Measurements from ENCODE around the gene R3HDM2.

R3HDM2 gene

DNA sequence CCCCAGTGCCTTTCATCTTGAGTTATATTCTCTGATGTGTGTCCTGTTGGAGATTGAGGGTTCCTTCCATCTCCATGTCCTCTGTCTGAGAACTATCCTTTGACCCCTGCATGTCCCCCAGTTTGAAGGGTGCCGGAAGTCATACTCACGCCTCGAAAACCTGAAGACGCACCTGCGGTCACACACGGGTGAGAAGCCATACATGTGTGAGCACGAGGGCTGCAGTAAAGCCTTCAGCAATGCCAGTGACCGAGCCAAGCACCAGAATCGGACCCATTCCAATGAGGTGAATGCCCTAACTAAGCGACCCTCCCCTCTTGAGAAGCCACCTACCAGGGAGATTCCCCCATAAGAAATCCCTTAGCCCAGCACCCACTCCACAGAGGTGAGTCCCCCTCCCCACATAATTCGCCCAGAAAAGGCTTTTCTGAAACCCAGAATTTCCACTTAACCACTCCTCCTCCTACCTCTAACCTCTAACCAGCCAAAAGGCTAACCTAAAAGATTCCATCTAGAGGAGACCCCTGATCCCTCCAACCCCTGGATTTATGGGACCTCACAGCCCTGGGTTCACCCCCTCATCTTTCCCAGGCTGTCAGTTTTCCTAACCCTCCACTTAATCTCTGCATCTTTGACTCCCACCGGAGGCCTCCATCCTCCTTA, 36.5 kb upstream of the R3HDM2 start:
- DNase-seq (ENCODE audit: insufficient read length, low spot score) (no peak), FAIRE-seq (no peak)

DNA sequence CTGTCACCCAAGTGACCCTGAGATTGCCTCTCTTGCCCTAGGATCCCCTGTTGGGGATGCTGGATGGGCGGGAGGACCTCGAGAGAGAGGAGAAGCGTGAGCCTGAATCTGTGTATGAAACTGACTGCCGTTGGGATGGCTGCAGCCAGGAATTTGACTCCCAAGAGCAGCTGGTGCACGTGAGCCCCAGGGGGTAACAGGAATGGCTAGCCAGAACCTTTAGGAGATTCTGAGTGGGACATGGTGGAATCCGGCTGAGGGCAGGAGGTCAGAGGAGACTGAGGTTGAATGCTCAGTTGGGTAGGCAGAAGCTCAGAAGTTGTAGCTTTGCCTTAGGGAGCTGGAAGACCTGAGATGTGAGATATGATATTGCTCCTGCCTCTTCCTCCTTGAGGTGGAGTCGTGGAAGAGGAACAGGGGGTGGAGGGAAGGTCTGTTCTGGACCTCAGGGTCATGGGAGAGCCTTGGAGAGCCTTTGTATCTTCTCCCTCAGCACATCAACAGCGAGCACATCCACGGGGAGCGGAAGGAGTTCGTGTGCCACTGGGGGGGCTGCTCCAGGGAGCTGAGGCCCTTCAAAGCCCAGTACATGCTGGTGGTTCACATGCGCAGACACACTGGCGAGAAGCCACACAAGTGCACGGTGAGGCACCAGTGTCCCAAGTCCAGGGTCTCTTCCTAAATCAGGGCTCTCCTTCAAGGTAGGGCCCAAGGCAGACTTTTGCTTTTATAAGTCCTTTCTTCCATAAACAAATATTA, 35.1 kb upstream of the R3HDM2 start:
- DNase-seq (ENCODE audit: insufficient read length, low spot score) (no peak), FAIRE-seq (no peak)

DNA sequence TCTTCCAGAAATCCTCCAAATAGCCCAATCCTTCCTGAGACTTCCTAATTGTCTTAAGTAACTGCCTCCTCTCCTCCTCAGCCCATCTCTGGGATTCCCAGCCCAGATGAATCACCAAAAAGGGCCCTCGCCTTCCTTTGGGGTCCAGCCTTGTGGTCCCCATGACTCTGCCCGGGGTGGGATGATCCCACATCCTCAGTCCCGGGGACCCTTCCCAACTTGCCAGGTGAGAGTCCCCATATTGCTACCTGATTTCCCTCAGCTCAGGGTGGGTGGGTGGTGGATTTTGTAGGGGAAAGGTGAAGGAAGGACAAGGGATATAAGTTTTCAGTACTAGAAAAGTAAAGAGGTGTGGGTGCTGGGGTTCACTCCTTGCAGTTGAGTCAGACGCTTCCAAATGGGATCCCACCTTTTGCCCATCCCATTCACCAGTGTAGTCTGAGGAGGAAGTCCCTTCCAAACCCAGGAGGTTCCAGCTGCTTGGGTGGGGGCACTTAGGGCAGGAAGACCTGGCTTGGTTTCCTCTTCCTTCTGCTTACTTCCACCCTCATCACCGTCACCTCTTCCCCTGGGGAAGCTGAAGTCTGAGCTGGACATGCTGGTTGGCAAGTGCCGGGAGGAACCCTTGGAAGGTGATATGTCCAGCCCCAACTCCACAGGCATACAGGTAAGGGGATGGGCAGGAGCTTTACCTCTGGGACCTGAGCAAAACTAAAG, 34.3 kb upstream of the R3HDM2 start:
- DNase-seq (ENCODE audit: insufficient read length, low spot score), result no peak

DNA sequence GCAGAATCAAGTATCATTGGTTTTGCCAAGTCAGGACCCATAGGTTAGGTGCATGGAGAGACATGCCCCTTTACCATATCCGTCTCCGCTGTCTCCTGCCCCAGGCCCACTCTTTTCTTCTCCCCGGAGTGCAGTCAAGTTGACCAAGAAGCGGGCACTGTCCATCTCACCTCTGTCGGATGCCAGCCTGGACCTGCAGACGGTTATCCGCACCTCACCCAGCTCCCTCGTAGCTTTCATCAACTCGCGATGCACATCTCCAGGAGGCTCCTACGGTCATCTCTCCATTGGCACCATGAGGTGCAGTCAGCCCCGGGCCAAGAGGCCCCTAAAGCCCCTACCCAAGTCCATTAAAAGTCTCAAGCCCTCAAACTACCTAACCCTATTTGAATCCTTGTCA, 33.7 kb upstream of the R3HDM2 start:
- FAIRE-seq, result no peak
- DNase-seq (ENCODE audit: insufficient read length, low spot score), result no peak

More for the DNA sequence above, 34.3 kb upstream of the R3HDM2 start:
- FAIRE-seq, result no peak

DNA sequence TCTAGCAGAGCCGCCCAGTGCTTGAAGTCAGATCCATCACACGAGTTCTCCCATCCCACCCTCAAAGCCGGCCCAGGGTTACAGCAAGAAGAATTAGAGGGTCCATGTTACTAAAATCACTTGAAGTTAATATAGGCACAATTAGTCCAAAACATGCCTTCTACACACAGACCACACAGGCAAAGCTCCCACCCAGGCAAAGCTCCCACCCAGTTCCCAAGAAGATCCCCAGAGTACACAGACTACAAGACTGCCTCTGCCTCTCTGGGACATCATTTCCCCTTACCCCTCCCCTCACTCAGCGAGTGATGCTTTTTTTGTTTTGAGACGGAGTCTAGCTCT, 32.0 kb upstream of the R3HDM2 start:
- DNase-seq (ENCODE audit: insufficient read length, low spot score) (no peak), FAIRE-seq (no peak)

DNA sequence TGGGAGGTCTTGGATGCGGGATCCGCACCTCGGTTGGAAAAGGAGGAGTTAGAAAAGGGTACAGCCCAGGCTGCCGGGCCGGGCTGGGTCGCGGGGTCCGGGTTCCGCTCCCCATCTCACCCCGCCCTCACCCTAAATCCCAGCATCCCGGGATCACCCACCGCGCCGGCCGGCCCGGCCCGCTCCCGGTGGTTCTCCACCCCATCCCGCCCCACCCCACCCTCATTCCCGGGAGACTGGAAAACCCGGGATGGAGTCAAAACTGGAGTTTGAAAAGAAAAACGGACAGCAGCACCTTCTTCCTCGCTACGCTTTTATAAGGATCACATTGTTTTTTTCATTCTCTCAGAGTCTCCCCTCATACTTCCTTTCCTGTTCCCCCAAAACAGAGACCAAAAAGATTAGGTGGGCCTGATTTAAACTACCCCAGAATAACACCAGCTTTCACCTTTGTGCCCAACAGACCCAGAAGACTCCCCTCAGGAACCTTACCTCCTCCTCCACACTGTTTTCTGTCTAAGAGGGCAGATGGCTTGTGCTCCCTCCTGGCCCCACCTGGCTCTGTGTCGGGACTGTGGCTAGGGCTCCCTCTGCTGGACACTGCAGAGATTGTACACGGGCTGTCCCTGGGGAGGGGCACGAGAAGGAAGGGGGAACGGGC, 31.5 kb upstream of the R3HDM2 start:
- no peak for FAIRE-seq
- peak; percentile 91 for DNase-seq (ENCODE audit: insufficient read length, low spot score)

DNA sequence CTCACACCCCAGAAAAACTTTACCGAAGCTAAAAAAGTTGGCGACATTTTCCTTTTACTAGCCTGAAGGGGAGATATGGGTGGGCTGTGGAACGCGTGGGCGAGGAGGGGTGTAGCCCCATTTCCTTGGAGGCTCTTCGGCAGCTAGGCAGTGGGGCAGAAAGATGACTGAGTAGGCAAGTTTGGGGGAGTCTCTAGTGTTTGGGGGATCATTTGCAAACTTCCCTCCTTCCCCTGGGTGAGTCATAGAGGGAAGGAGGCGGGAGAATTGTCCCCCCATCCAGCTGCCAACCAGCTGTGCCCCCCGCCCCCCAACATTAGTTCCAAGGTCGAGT, 31.0 kb upstream of the R3HDM2 start:
- FAIRE-seq (no peak), DNase-seq (ENCODE audit: insufficient read length, low spot score) (peak; percentile 34)

DNA sequence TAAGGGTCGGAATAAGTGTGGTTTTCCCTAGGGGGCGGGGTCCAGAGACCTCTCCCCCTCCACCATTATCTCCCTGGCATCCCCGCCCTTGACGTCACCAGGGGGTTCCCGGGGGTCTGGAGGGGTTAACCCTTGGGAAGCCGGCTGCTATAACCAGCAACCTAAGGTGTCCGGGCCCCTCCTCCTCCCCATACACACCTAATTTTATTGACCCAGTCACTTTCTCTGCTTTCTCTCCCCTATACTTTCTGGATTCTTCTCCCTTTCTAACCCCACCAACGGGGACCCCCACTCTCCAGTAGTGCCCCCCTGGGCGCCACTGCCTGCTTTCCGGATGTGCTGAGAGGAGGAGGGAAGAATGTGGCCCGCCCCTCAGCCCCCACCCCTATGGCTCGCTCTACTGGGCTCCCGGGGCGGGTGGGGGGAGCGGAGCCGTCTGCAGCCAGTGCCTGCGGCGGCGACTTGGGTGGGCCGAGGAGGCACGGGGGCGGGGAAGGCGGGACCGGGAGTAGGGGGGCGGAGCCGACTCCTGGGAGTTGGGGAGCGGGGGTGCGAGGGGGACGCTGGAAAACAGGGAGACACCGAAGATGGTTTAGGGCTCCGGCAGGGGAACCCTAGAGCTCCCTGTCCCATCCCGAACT, 30.6 kb upstream of the R3HDM2 start:
- peak; percentile 72 for DNase-seq (ENCODE audit: insufficient read length, low spot score)
- FAIRE-seq, result no peak

DNA sequence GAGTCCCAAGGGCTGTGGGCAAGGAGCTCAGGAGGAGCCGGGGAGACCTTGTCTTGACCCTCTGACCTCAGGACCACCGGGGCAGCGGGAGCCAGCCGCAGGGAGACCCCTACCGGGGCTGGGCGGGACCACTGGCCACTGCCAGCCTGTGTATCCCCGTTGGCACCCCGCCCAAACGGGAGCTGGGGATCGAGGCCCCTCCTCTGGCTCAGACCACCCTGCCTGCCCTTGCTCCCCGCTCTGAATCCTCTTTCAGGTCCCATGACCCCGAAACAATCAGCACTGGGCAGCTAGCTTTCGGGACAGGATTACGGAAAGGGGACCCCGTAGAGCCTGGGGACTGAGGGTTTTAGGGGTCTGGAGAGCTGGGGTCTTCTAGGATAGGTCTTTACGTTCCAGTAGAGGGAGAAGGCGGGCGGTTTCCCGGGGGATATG, 30.0 kb upstream of the R3HDM2 start:
- DNase-seq (ENCODE audit: insufficient read length, low spot score), result no peak
- no peak for FAIRE-seq

DNA sequence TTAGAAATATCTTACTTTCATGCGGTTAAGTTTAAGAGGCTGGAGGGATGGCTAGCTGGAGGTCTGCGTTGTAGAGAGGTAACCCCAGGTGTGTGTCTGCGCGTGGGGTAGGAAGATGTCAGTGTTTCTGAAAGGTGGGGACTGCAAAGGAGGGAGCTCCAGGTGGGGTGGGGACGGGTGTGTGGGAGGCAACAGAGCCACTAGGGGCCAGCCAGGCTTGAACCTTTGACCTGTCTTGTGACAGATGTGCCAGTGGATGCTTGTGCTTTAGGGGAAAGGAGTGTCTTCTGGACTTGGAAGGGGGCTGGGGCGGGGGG, 29.6 kb upstream of the R3HDM2 start:
- DNase-seq (ENCODE audit: insufficient read length, low spot score) (no peak), FAIRE-seq (no peak)

DNA sequence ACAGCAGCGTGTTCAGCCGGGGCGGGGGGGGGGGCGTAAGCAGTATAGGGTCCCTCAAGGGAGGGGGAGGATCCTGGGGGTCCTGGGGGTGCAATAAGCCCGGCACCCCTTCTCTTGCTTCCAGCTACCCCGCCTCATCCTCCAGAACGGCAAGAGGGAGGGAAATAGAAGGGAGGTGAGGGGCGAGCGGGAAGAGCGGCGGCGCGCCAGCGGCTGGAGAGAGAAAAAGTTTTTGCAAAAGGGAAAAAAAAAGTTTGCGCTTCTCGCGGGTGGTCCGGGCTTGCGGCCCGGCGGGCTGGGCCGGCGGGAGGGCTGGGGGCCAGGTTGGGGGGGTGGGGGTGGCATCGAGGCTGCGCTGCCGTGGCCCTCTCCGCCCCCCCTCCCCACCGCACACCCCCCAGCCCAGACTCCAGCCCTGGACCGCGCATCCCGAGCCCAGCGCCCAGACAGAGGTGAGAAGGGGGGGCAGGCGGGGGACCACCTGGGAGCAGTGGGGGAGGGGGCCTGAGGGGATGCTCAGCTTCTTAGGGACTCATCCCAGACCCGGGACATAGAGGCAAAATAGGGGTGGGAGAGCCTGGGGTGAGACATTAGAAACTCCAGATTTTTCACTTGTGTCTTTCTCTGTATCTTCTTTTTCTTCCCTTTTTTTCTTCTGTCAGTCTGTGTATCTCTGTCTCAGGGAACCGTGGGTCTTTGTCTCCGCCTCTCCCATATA, 29.1 kb upstream of the R3HDM2 start, which contains the start of gene GLI1:
Gene GLI1, plus strand, starts transcription at position 36 of the 718 bp plus-strand sequence. CDS start 3,907 bp downstream, outside the sequence.
- peak; percentile 47 for DNase-seq (ENCODE audit: insufficient read length, low spot score)
- FAIRE-seq, result no peak

DNA sequence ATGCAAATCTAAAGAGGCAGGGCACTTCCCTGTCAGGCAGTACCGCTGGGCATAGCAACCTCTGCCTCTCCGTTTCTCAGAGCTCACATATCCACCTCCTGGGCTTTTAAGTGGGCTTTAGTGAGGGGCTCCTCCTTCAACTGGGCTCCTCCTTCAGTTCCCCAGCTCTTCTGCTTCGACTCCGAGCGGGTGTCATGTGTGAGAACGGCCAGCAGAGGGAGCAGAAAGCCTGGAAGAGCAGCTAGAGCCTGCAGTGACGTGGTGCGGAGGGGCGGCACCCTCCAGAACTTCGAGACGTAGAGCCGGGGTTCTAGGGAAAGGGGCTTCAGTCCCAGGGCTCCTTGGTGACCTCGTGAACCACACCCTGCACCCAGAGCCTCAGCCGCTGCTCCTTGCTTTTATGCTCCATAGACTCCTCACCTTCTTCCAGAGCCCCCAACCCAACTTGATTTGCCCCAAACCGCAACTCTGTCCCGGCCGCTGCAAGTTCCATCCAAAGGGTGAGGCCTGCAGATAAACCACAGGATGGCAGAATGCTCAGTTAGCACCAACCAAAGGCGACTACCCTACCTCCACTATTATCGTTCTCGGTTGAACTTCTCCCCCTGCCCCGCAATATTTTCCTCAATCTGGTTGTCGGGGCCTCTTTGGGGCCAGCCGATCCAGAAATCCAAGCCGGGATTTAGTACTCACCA, 28.4 kb upstream of the R3HDM2 start:
- DNase-seq (ENCODE audit: insufficient read length, low spot score), result peak; percentile 88
- peak; percentile 20 for FAIRE-seq

DNA sequence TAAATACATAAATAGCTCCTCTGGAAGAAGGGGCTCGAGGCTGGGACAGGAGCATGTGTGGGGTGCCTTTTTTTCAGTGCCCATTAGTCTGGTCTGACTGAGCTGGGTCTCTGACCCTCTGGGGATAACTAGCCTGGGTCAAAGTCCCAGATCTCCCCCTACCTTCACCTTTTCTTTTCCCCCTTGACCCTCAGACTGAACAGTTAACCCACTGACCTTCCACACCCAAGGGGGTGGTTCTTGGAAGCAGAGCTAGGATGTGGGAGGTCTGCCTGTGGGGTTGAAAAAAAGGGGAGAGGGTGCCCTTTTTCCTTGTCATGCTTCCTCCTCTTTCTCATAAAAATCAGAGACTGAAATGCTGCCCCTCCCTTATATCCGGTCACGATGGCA, 27.8 kb upstream of the R3HDM2 start:
- no peak for FAIRE-seq

DNA sequence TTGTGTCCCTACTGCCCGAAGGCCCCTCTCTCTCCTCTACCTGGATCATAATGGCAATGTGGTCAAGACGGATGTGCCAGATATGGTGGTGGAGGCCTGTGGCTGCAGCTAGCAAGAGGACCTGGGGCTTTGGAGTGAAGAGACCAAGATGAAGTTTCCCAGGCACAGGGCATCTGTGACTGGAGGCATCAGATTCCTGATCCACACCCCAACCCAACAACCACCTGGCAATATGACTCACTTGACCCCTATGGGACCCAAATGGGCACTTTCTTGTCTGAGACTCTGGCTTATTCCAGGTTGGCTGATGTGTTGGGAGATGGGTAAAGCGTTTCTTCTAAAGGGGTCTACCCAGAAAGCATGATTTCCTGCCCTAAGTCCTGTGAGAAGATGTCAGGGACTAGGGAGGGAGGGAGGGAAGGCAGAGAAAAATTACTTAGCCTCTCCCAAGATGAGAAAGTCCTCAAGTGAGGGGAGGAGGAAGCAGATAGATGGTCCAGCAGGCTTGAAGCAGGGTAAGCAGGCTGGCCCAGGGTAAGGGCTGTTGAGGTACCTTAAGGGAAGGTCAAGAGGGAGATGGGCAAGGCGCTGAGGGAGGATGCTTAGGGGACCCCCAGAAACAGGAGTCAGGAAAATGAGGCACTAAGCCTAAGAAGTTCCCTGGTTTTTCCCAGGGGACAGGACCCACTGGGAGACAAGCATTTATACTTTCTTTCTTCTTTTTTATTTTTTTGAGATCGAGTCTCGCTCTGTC, 26.1 kb upstream of the R3HDM2 start:
- FAIRE-seq (no peak), DNase-seq (ENCODE audit: insufficient read length, low spot score) (no peak)

More for the DNA sequence above, 27.8 kb upstream of the R3HDM2 start:
- no peak for DNase-seq (ENCODE audit: insufficient read length, low spot score)

DNA sequence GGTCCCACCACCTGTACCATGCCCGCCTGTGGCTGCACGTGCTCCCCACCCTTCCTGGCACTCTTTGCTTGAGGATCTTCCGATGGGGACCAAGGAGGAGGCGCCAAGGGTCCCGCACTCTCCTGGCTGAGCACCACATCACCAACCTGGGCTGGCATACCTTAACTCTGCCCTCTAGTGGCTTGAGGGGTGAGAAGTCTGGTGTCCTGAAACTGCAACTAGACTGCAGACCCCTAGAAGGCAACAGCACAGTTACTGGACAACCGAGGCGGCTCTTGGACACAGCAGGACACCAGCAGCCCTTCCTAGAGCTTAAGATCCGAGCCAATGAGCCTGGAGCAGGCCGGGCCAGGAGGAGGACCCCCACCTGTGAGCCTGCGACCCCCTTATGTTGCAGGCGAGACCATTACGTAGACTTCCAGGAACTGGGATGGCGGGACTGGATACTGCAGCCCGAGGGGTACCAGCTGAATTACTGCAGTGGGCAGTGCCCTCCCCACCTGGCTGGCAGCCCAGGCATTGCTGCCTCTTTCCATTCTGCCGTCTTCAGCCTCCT, 25.4 kb upstream of the R3HDM2 start:
- DNase-seq (ENCODE audit: insufficient read length, low spot score) (peak; percentile 62), FAIRE-seq (no peak)

DNA sequence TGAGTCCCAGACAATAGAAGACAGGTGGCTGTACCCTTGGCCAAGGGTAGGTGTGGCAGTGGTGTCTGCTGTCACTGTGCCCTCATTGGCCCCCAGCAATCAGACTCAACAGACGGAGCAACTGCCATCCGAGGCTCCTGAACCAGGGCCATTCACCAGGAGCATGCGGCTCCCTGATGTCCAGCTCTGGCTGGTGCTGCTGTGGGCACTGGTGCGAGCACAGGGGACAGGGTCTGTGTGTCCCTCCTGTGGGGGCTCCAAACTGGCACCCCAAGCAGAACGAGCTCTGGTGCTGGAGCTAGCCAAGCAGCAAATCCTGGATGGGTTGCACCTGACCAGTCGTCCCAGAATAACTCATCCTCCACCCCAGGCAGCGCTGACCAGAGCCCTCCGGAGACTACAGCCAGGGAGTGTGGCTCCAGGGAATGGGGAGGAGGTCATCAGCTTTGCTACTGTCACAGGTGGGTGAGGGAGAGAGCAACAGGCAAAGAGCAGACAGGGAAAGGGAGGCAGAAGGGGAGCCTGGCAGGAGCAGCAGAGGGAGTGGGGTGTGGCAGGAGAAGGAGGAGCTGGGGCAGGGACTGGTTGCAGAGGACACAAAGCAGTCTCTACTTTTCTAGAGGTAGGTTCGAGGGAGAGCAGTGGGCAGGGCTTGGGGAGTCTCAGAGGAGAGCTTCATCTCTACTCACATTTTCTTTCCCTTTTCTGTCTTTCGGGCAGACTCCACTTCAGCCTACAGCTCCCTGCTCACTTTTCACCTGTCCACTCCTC, 24.7 kb upstream of the R3HDM2 start:
- no peak for FAIRE-seq
- no peak for DNase-seq (ENCODE audit: insufficient read length, low spot score)

DNA sequence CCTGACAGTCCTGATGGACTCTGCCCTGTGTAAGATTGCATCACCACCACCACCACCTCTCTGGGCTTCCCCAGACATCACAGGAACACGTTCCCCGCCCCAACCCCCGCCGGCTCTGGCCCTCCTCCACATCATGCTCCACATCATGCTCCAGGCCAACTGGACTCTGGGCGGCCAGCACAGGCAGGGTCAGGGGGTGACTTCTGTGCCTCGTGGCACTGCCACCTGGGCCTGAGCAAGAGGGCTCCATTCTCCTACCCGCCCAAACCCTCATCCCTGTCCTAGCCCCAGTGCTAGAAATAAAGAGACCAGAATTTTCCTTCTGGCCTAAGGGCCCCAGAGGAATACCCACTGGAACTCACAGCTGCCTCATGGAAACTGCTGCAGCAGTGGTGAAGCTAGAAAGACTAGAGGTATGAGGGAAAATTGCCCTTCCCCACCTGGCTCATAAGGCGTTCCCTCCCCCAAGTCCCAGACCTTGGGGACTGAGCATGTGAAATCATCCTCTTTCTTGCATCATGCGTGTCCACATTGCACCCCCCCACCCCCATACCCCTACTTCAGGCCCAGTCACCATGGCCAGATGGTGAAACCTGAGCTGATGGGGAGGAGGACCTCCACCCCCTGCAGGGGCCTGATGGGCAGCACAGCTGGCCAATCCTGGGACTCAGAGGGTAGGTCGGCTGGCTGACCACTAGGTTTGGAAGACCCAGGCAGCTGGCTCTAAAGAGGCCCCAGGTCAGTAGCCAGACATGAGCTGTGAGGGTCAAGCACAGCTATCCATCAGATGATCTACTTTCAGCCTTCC, 23.9 kb upstream of the R3HDM2 start, which contains the start of gene INHBE:
Gene INHBE, plus strand, starts transcription at position 742 of the 808 bp plus-strand sequence. CDS start 230 bp downstream, outside the sequence.
- FAIRE-seq (no peak), DNase-seq (ENCODE audit: insufficient read length, low spot score) (no peak)

Data from HTR-8/SVneo (cell line).